Measurements from ENCODE around the gene CACNA1H.
"Not testable (repeated sequence)": the region's sequence is repeated elsewhere in the genome, so short reads cannot be mapped to it uniquely, and the experiment has no call there.

The CACNA1H gene

GRCh38 chr16:1256874-1257322 is 104.0 kb downstream of the CACNA1H start:
- no peak for DNase-seq

- no peak for DNase-seq
Observed at GRCh38 chr16:1257561-1258224, 104.8 kb downstream of the CACNA1H start.

GRCh38 chr16:1258225-1258600 is 105.3 kb downstream of the CACNA1H start:
- DNase-seq, result no peak

GRCh38 chr16:1258906-1259759 is 106.2 kb downstream of the CACNA1H start:
- DNase-seq, result no peak

GRCh38 chr16:1259760-1260068 is 106.8 kb downstream of the CACNA1H start:
- no peak for DNase-seq

- DNase-seq, result no peak
Observed at GRCh38 chr16:1260101-1260680, 107.3 kb downstream of the CACNA1H start.

GRCh38 chr16:1261131-1261892 is 108.4 kb downstream of the CACNA1H start:
- no peak for DNase-seq

- DNase-seq, result no peak
Observed at GRCh38 chr16:1262210-1262845, 109.4 kb downstream of the CACNA1H start.

GRCh38 chr16:1262846-1263221 is 109.9 kb downstream of the CACNA1H start:
- no peak for DNase-seq

- no peak for DNase-seq
Observed at GRCh38 chr16:1263591-1264344, 110.9 kb downstream of the CACNA1H start.

- DNase-seq, result no peak
Observed at GRCh38 chr16:1264345-1265089, 111.6 kb downstream of the CACNA1H start.

- DNase-seq, result no peak
Observed at GRCh38 chr16:1265090-1265630, 112.3 kb downstream of the CACNA1H start.

GRCh38 chr16:1265826-1266225 is 112.9 kb downstream of the CACNA1H start:
- no peak for DNase-seq

- DNase-seq, result not testable (repeated sequence)
Observed at GRCh38 chr16:1269418-1269817, 116.5 kb downstream of the CACNA1H start.

GRCh38 chr16:1271380-1271723 is 118.4 kb downstream of the CACNA1H start:
- DNase-seq, result no peak
